ENCODE data around the gene VWA7.

GRCh38 chr6:31720196-31720770, 56.8 kb downstream of the VWA7 start:
- no peak for TF ChIP-seq CTCF (IDR thresholded peaks at IDR 0.05)
- TF ChIP-seq RAD21 (conservative IDR thresholded peaks at IDR 0.05 in 1 of 2, IDR thresholded peaks at IDR 0.05 in 1 of 2), result no peak
